DND-41 (cell line): Measurements from ENCODE around the gene KCNV2.

Source experiments
- ATAC-seq: fragments of 200-7000 bp; cut with Tn5 transposase; 3 replicates; pipeline ENCODE4 v1.9.1; 2021; ENCODE audit warnings: low read depth; ENCODE audit not compliant: insufficient read depth
- DNase-seq: peaks from one replicate; pipeline ENCODE4 v3.0.0-alpha.2; 2020
- H2AFZ ChIP-seq: 2 replicates; pipeline ENCODE4 v1.6.0; 2012; ENCODE audit warnings: low read depth, low read length
- H3K27ac ChIP-seq: 2 replicates; pipeline ENCODE4 v1.5.1; 2012; ENCODE audit warnings: low read length, inconsistent platforms
- H3K27me3 ChIP-seq: fragments of 200-600 bp; sonication (generic); 2 replicates; pipeline ENCODE4 v1.6.0; 2012; ENCODE audit warnings: low read length, mild to moderate bottlenecking, inconsistent platforms; ENCODE audit not compliant: insufficient read depth, poor library complexity
- H3K36me3 ChIP-seq: 2 replicates; pipeline ENCODE4 v1.5.1; 2012; ENCODE audit warnings: low read length, inconsistent platforms; ENCODE audit not compliant: insufficient read depth
- H3K4me1 ChIP-seq: 2 replicates; pipeline ENCODE4 v1.5.1; 2012; ENCODE audit warnings: mild to moderate bottlenecking, low read length; ENCODE audit not compliant: insufficient read depth
- H3K4me2 ChIP-seq: 2 replicates; pipeline ENCODE4 v1.6.0; 2012; ENCODE audit warnings: mild to moderate bottlenecking, moderate library complexity, low read length, inconsistent platforms; ENCODE audit not compliant: insufficient read depth
- H3K4me3 ChIP-seq, 2 experiments: fragments of 200-600 bp in 1 of 2; shearing (Covaris generic) in 1 of 2; 2 replicates each; pipeline ENCODE4 v1.5.1; 2012 to 2016; ENCODE audit warnings: inconsistent platforms in 2 of 2, low read length in 2 of 2, mild to moderate bottlenecking in 2 of 2, low read depth in 1 of 2, moderate library complexity in 1 of 2
- H3K79me2 ChIP-seq: 2 replicates; pipeline ENCODE4 v1.6.0; 2012; ENCODE audit warnings: low read length, inconsistent platforms; ENCODE audit not compliant: insufficient read depth
- H3K9ac ChIP-seq: 2 replicates; pipeline ENCODE4 v1.6.0; 2012; ENCODE audit warnings: low read depth, mild to moderate bottlenecking, inconsistent platforms, low read length, moderate library complexity
- H3K9me3 ChIP-seq: 2 replicates; pipeline ENCODE4 v1.5.1; 2012; ENCODE audit warnings: low read length, moderate library complexity, mild to moderate bottlenecking, inconsistent platforms; ENCODE audit not compliant: insufficient read depth, severe bottlenecking
- H4K20me1 ChIP-seq: 2 replicates; pipeline ENCODE4 v1.6.0; 2012; ENCODE audit warnings: low read length; ENCODE audit not compliant: insufficient read depth
- EZH2 ChIP-seq: IDR thresholded peaks from 3 replicates; pipeline ENCODE4 v1.6.1; 2012; ENCODE audit warnings: borderline replicate concordance, low read depth, mild to moderate bottlenecking, moderate library complexity, low read length, inconsistent platforms; ENCODE audit not compliant: severe bottlenecking
- TF ChIP-seq, protein P1 (sequence below): IDR thresholded peaks from 2 replicates; pipeline ENCODE4 v1.5.1; 2012; ENCODE audit warnings: borderline replicate concordance, low read length, moderate library complexity, mild to moderate bottlenecking; ENCODE audit not compliant: poor library complexity, severe bottlenecking; ENCODE audit errors: extremely low read depth

Gene KCNV2

DNA sequence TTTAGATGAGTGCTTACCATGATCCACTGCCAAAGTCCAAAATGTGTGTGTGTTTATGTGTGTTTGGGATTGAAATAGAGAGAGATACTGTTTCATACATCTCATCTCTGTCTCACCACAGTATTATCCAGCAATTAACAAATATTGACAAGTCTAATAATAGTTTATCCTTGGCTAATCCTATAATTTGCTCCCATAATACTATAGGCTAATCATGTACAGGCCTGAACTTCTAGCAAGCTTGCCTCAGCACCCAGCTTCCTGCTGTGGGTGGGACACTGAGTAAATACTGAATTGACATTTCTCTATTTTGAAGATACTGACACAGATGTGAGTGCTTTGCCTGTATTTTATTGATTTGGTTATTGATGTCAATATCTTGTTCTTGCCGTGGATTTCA, 35.3 kb upstream of the KCNV2 start:
- TF ChIP-seq, protein P1, sequence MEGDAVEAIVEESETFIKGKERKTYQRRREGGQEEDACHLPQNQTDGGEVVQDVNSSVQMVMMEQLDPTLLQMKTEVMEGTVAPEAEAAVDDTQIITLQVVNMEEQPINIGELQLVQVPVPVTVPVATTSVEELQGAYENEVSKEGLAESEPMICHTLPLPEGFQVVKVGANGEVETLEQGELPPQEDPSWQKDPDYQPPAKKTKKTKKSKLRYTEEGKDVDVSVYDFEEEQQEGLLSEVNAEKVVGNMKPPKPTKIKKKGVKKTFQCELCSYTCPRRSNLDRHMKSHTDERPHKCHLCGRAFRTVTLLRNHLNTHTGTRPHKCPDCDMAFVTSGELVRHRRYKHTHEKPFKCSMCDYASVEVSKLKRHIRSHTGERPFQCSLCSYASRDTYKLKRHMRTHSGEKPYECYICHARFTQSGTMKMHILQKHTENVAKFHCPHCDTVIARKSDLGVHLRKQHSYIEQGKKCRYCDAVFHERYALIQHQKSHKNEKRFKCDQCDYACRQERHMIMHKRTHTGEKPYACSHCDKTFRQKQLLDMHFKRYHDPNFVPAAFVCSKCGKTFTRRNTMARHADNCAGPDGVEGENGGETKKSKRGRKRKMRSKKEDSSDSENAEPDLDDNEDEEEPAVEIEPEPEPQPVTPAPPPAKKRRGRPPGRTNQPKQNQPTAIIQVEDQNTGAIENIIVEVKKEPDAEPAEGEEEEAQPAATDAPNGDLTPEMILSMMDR: no peak
- no peak for TF ChIP-seq EZH2
- H3K27me3 ChIP-seq: no peaks in the 10 kb centered on the region
- H3K9me3 ChIP-seq: no peaks in the 10 kb centered on the region

DNA sequence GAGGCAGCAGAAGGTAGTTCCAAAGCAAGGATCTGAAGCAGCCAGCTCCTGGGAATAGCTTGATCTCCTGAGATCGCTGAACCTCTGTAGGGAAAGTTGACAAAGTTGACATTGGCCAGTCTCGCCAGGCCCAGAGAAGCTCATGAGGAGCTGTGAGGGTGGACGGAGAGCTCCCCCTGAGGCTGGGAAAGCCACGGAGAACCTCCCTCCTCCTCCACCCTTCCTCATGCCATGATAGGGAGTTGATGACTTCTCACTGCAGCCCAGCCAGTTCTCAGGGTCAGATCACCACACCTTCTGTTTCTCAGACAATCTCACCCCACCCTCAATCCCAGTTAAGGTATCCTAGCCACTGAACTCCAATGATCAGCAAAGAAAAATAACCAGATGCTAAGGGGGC, 30.4 kb upstream of the KCNV2 start:
- Histone ChIP-seq H3K4me2 (no peak overlapping the region), H4K20me1 (no peaks in the 10 kb centered on the region), H3K27ac (no peak overlapping the region), H3K4me1 (no peaks in the 10 kb centered on the region), H3K27me3 (no peaks in the 10 kb centered on the region), H3K4me3 (no peak overlapping the region), H3K36me3 (no peaks in the 10 kb centered on the region), H3K79me2 (no peaks in the 10 kb centered on the region), H2AFZ (no peak overlapping the region), H3K9me3 (no peaks in the 10 kb centered on the region), H3K9ac (no peak overlapping the region)
- no peak for DNase-seq
- TF ChIP-seq, protein P1: no peak
- TF ChIP-seq EZH2: no peak
- ATAC-seq: no peak

More for the DNA sequence above, 35.3 kb upstream of the KCNV2 start:
- Histone ChIP-seq H3K79me2 (no peaks in the 10 kb centered on the region), H3K4me2 (no peak overlapping the region), H3K4me3 (no peak overlapping the region), H4K20me1 (no peaks in the 10 kb centered on the region), H3K9ac (no peak overlapping the region), H3K27ac (no peak overlapping the region), H3K4me1 (no peaks in the 10 kb centered on the region), H2AFZ (no peak overlapping the region), H3K36me3 (no peaks in the 10 kb centered on the region)
- no peak for DNase-seq
- ATAC-seq: no peak

DNA sequence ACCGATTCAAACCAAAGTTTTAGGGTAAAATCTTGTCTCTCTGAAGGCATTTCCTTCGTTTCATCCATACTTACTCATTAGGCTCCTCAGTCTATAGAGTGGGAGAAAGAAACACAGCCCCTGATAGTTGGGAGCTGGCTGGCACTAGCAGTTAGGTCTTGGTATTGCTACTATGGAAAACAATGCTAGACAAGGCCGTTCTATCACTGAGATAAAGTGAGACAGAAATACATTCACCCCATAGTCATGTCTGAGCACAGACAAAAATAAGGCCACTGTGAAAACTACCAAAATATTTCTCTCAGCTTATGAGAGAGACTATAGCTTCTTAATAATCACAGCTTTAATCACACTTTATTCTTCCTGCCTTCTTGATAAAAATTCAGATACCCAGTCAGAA, 28.7 kb upstream of the KCNV2 start:
- no peak for DNase-seq

More for the DNA sequence above, 28.7 kb upstream of the KCNV2 start:
- ATAC-seq: no peak
- Histone ChIP-seq H3K27ac (no peak overlapping the region), H3K9me3 (no peaks in the 10 kb centered on the region), H3K4me1 (no peaks in the 10 kb centered on the region), H3K9ac (no peak overlapping the region), H3K4me2 (no peak overlapping the region), H2AFZ (no peak overlapping the region), H3K4me3 (no peak overlapping the region), H3K36me3 (no peaks in the 10 kb centered on the region), H3K27me3 (no peaks in the 10 kb centered on the region), H3K79me2 (no peaks in the 10 kb centered on the region), H4K20me1 (no peaks in the 10 kb centered on the region)
- no peak for TF ChIP-seq EZH2
- TF ChIP-seq, protein P1: no peak
